ENCODE results near the gene NXPE3.
"Not testable (repeated sequence)": the region's sequence is repeated elsewhere in the genome, so short reads cannot be mapped to it uniquely, and the experiment has no call there.

GRCh38 chr3:101741914-101742313 lies 37.1 kb upstream of the NXPE3 start:
- not testable (repeated sequence) for TF ChIP-seq CTCF (conservative IDR thresholded peaks at IDR 0.05); EZH2 (IDR thresholded peaks at IDR 0.05; ENCODE audit: low read depth)
